HPDE6-E6E7 (cell line): ENCODE measurements around the gene NOC2L.

Experiments
- DNase-seq: peaks from one replicate; pipeline ENCODE4 v3.0.0; 2011; ENCODE audit warnings: missing footprints; ENCODE audit errors: extremely low spot score

The NOC2L gene

GRCh38 chr1:916173-917075 is 42.6 kb downstream of the NOC2L start:
- DNase-seq: no peak

- no peak for DNase-seq
Measured at GRCh38 chr1:915295-916172, 43.5 kb downstream of the NOC2L start.

- no peak for DNase-seq
Measured at GRCh38 chr1:914891-915280, 44.2 kb downstream of the NOC2L start.

DNA sequence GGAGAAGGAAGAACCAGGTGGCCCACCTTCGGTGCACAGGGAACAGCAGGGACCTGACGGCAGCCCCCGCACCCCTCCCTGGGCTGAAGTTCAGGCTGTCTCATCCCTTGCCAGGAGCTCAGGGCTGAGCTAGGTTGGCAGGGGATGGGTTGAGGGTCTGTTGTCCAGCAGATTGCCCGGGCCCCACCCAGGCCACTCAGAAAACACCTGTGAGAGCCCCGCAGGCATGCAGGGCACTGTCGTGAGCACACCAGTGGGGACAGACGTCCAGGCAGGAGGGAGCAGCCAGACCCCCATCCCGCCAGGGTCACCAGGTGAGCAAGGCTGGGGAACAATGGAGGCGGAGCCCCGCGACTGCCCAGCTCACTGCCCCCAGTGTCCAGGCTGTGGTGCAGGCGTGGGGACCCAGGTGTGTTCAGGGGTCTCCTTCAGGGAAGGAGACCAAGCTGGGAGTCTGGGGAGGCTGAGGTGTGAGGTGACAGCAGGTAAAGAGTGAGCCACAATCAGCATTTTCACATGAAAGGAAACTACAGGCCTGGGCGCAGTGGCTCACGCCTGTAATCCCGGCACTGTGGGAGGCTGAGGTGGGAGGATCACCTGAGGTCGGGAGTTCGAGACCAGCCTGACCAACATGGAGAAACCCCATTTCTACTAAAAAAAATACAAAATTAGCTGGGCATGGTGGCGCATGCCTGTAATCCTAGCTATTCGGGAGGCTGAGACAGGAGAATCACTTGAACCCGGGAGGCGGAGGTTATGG is 44.7 kb downstream of the NOC2L start:
- DNase-seq: no peak

DNA sequence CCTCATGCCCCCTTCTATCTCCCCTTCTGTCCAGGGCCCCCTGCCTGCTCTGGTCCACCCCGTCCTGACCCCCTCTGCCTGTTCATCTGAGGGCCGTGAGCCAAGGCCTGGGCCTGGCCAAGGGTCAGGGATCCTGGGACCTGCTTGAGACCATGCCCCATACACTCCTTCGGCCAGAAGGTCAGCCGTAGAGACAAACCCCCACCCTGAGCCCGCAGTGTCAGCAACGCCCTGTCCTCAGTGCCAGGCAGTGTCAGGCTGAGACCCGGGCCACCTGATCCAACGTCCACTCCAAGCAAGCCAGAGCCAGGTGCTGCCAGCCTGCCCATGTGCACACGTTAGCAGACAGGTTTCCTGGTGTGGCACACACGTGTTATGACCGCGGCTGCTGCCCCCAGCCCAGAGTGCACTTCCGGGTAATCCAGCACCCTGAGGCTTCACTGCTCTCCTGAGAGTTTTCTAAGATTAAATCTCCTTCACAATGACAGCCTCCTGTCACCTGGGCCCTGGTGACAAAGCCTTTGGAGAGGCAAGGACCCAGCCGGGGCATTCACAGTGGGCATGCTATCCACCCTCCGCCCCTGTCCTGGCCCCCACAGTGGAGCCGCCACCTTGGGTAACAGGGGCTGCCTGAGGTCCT is 45.4 kb downstream of the NOC2L start:
- DNase-seq: no peak

GRCh38 chr1:912740-913301 is 46.2 kb downstream of the NOC2L start:
- no peak for DNase-seq

- DNase-seq: no peak
Measured at GRCh38 chr1:911875-912739, 46.9 kb downstream of the NOC2L start.

DNA sequence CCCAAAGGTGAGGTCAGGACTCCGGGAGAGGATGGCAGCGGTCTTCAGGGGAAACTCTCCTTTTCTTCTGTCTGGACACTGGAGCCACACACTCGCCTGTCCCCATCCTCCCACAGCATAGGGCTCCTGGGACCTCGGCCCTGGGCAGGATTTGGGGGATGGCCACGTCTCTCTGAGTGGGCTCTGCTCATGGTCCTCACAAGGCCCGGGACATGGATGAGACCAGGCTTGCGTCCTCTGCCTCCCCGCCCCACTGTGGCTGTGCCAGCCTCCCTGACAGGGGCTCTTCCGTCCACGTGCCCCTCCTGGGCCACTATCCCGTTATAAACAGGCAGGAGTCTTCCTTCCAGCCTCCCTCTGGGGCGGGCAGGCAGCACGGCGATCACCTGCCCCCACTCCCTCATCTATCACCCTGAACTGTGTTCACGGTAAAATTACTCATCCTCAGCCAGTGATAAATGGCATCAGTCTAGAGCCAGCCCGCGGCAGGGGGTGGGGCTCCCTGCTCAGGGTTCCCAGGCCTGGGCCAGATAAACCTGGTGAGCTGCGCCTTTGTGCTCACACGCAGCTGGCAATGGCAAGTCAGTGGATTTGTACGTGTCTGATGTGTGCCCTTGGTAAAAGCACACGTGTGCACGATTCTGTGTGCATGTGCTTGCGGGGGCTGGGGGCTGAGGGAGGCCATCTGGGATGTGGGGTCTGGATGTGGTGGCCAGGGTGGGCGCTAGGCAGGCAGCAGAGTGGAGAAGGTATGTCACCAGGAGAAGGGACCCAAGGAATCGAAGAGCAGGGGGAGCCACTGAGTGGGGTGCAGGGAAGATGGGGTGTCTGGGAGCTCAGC is 48.0 kb downstream of the NOC2L start:
- peak; percentile 86 for DNase-seq

DNA sequence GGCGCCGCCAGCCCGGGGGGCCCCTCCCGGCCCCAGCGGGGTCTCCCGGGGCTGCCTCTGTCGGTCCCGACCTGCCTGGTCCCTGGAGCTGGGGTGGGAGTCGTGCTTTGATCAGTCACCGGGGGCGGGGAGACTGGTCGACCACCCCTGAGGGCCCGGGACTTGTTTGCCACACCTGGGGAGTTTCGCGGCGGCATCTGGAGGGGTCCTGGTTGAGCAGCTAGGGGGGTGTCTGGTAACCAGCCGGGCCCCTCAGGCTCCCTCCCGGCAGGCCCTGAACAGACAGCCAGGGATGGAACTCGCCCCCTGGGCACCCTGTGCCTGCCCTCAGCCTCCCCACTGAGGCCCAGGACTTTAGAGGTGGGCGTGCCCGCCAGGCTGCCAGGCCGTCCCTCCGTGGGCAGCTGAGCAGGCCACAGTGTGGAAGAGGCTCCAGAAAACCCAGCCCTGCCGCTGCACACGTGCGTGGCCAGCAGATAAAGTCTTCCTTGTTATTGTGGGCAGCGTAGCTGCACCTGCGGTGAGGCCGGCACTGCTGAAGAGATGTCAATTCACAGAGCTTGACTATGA is 48.7 kb downstream of the NOC2L start:
- DNase-seq: no peak

- DNase-seq: no peak
Measured at GRCh38 chr1:909861-910310, 49.2 kb downstream of the NOC2L start.

DNA sequence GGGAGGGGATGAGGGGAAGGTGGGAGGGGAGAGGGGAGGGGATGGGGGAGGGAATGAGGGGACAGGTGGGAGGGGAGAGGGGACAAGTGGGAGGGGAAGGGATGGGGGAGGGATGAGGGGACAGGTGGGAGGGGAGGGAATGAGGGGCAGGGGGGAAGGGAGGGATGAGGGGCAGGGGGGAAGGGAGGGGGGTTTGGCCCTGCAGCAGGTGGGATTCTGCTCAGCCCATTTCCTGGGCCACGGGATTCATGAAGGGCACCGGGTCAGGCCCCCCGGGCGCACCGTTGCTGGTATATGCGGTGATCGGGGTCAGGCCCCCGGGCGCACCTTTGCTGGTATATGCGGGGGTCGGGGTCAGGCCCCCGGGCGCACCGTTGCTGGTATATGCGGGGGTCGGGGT is 50.4 kb downstream of the NOC2L start:
- DNase-seq: no peak

DNA sequence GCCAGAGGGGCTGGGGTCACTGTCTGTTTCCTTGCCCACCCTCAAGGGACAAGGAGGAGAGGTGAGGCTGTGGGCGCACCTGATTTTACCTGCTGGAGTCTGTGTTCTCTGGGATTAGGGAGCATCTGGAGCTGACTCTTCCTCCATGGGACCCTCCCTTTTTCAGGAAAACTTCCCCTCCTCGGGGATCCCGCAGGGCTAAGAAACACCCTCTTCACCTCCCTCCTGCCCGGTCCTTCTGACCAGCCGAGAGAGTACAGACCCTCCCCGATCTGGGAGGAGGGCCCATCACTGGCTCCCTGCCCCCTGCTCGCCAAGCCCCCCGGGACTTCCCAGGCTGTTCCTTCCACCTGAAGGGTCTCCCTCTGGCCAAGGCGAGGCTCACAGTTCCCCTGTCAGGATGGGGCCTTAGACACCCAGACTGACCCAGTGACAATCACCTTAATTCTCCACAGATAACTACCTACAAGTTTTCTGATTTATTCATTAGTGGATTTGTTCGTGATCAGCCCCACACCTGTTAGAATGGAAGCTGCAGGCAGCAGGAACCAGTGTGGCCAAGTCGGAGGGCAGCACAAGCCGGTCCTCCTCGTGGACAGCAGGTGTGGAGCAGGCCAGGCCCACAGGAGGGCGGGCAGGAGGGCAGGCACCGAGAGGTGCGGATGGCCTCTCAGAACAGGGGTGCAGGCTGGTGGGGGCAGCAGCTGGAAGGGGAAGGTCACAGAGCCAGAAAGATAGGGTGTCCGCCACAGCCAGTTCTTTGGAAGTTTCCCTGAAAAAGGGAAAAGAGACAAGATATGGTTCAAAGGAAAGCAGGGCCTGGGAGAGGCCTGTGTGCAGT is 51.2 kb downstream of the NOC2L start:
- DNase-seq: no peak

DNA sequence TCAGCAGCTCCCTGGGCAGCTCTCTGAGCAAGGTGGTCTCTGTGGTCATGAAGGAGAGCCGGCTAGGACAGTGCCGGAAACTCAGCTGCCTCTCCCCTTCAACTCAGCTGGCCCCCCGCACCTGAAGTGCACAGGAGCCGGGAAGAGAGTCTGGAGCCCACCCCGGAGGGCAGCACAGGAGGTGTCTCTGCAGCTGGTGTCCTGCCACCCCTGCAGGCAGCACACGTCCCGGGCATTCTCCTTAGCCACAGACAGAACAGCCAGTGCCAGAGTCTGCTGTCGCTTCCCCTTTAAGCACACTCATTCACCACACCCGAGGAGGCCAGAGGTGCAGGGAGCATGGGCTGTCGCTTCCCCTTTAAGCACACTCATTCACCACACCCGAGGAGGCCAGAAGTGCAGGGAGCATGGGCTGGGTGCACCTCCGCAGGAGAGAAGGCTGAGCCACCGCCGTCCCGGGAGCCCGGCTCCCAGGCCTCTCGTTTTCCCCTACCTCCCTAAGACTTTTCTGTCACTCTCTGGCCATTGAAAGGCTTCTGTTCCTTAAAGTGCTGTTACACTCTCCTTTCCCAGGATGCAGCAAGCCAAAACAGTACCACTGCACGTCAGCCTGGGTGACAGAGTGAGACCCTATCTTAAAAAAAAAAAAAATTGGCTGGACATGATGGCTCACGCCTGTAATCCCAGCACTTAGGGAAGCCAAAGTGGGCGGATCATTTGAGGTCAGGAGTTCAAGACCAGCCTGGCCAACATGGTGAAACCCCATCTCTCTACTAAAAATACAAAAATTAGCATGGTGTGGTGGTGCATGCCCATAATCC is 52.2 kb downstream of the NOC2L start:
- peak; percentile 45 for DNase-seq

GRCh38 chr1:905811-906599 is 53.1 kb downstream of the NOC2L start:
- DNase-seq: no peak

DNA sequence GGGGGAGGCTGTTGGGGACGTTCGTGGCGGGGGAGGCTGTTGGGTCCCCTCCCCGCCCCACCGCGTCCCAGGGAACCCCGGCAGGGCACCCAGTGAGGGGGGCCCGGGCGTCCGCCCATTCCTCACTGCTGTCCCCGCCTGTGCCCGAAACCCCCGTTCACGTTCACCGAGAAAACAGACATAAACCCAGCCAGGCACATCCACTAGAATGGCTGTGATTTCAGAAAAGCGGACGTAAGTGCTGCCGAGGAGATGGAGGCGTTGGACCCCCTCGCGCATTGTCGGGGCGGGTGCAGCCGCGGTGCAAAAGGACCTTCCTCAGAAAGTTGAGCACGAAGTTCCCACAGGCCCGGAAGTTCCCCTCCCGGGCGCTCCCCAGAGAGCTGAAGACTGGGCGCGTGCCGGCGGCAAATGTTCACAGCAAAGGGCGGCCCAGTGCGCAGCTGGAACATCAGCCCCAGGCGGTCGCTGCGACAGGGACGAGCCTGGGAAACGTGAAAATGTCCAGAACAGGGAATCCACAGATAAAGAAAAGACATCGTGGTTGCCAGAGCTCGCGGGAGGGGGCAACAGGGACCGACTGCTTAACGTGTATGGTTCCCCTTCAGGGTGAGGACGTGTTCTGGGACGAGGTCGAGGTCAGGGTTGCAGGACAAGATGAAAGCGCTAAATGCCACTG is 53.8 kb downstream of the NOC2L start:
- DNase-seq: no peak
